B cell (primary cell): Measurements from ENCODE around the gene GASK1A. TPM values are rescaled to one million over a fixed set of nuclear protein-coding genes. Genes with fewer than 3 reads are reported as not detected.

Experiments used
- ATAC-seq: fragments of 200-7000 bp; cut with Tn5 transposase; one replicate; pipeline ENCODE4 v1.10.0; 2021; ENCODE audit warnings: low read depth, mild to moderate bottlenecking, moderate number of reproducible peaks, moderate library complexity
- CTCF ChIA-PET: fragments of 350-600 bp; sonication (Branson Sonifier 250); formaldehyde crosslinking; loops from one replicate; lab custom pipeline; 2021; ENCODE audit warnings: antibody characterized with exemption, inconsistent platforms; lab: Charles Lee
- POLR2A ChIA-PET: fragments of 350-600 bp; sonication (Branson Sonifier 250); formaldehyde crosslinking; loops from one replicate; lab custom pipeline; 2021; ENCODE audit warnings: antibody characterized with exemption; lab: Charles Lee
- DNase-seq: peaks from one replicate; pipeline ENCODE4 v3.0.0; 2013
- H2AFZ ChIP-seq: 2 replicates; pipeline ENCODE4 v1.6.1; 2012; ENCODE audit warnings: mild to moderate bottlenecking, low read depth, low read length; ENCODE audit not compliant: insufficient read depth, poor library complexity, severe bottlenecking
- H3K27ac ChIP-seq, 2 donors: 1 replicate in 1 of 2; 2 replicates in 1 of 2; pipeline ENCODE4 v1.5.1; 2012 to 2013; ENCODE audit warnings: low read length in 2 of 2, mild to moderate bottlenecking in 2 of 2, moderate library complexity in 1 of 2
- H3K27me3 ChIP-seq, 4 experiments: fragments of 200-600 bp in 1 of 4; sonication (generic) in 1 of 4; replicated peaks in 1 of 4; 1 replicate in 2 of 4; 2 replicates in 2 of 4; pipeline versions ENCODE4 v1.6.1 to v1.7.0; 2013 to 2016; ENCODE audit warnings: low read length in 3 of 4, mild to moderate bottlenecking in 2 of 4, mixed read lengths in 1 of 4, moderate library complexity in 1 of 4; ENCODE audit not compliant: insufficient read depth in 4 of 4, control insufficient read depth in 3 of 4; ENCODE audit errors: control extremely low read depth in 1 of 4
- H3K36me3 ChIP-seq, 2 experiments: replicated peaks in 1 of 2; 1 replicate in 1 of 2; 2 replicates in 1 of 2; pipeline versions ENCODE4 v1.6.1 to v1.7.1; 2013; ENCODE audit warnings: low read length in 1 of 2; ENCODE audit not compliant: insufficient read depth in 2 of 2, control insufficient read depth in 1 of 2; ENCODE audit errors: control extremely low read depth in 1 of 2, extremely low read depth in 1 of 2
- H3K4me1 ChIP-seq, 2 donors: fragments of 200-600 bp in 1 of 2; sonication (generic) in 1 of 2; 1 replicate in 1 of 2; 2 replicates in 1 of 2; pipeline versions ENCODE4 v1.5.1 to v1.6.1; 2013 to 2017; ENCODE audit warnings: low read length in 2 of 2; ENCODE audit not compliant: control insufficient read depth in 2 of 2, insufficient read depth in 2 of 2
- H3K4me2 ChIP-seq: replicated peaks from 2 replicates; pipeline ENCODE3; 2012; ENCODE audit warnings: mild to moderate bottlenecking, low read depth, low read length; ENCODE audit not compliant: poor library complexity, severe bottlenecking
- H3K4me3 ChIP-seq, 5 experiments: fragments of 200-600 bp in 1 of 5; sonication (generic) in 1 of 5; 1 replicate in 3 of 5; 2 replicates in 2 of 5; pipeline versions ENCODE4 v1.5.1 to v1.7.0; 2011 to 2016; ENCODE audit warnings: low read length in 4 of 5, mild to moderate bottlenecking in 4 of 5, low read depth in 2 of 5, control low read depth in 1 of 5, moderate library complexity in 1 of 5; ENCODE audit not compliant: insufficient read depth in 1 of 5; ENCODE audit errors: control extremely low read depth in 1 of 5, extremely low read depth in 1 of 5
- H3K79me2 ChIP-seq: fragments of 200-600 bp; sonication (generic); one replicate; pipeline ENCODE4 v1.6.0; 2016; ENCODE audit warnings: low read length; ENCODE audit not compliant: control insufficient read depth, insufficient read depth
- H3K9ac ChIP-seq: fragments of 200-600 bp; sonication (generic); 2 replicates; pipeline ENCODE4 v1.6.1; 2017; ENCODE audit warnings: mild to moderate bottlenecking, low read length, moderate library complexity
- H3K9me3 ChIP-seq, 3 donors: one replicate each; pipeline versions ENCODE4 v1.6.1 to v1.7.1; 2013; ENCODE audit warnings: low read length in 2 of 3; ENCODE audit not compliant: control insufficient read depth in 2 of 3, insufficient read depth in 1 of 3; ENCODE audit errors: control extremely low read depth in 1 of 3
- H4K20me1 ChIP-seq: 2 replicates; pipeline ENCODE4 v1.6.0; 2012; ENCODE audit warnings: mild to moderate bottlenecking, low read length; ENCODE audit not compliant: insufficient read depth, control insufficient read depth, poor library complexity, severe bottlenecking
- H3K27ac Mint-ChIP-seq: one replicate; pipeline ENCODE4 v1.8.0; 2021; ENCODE audit warnings: mixed read lengths
- H3K27me3 Mint-ChIP-seq: one replicate; pipeline ENCODE4 v1.8.0; 2021; ENCODE audit warnings: mixed read lengths
- H3K4me1 Mint-ChIP-seq: one replicate; pipeline ENCODE4 v1.8.0; 2021; ENCODE audit warnings: mixed read lengths
- H3K4me3 Mint-ChIP-seq: one replicate; pipeline ENCODE4 v1.8.0; 2021; ENCODE audit warnings: mixed read lengths
- H3K9me3 Mint-ChIP-seq: one replicate; pipeline ENCODE4 v1.8.0; 2022; ENCODE audit warnings: mixed read lengths; ENCODE audit not compliant: insufficient read depth
- CTCF ChIP-seq: fragments of 200-600 bp; IDR thresholded peaks from one replicate; pipeline ENCODE4 v1.8.0; 2022; ENCODE audit warnings: antibody characterized with exemption, mild to moderate bottlenecking
- EZH2 ChIP-seq: IDR thresholded peaks from 2 replicates; pipeline ENCODE4 v1.6.1; 2012; ENCODE audit warnings: borderline replicate concordance, low read depth, mild to moderate bottlenecking, moderate library complexity, low read length; ENCODE audit not compliant: insufficient read depth, poor library complexity, severe bottlenecking
- WGBS: methylation state at CpG from one replicate; pipeline ENCODE4 v1.1.5; 2013; ENCODE audit warnings: missing lambda C conversion rate; ENCODE audit not compliant: insufficient coverage; 5-methylcytosine and 5-hydroxymethylcytosine counted together
- intact Hi-C: fragments of 100-400 bp; cut with micrococcal nuclease; formaldehyde crosslinking; loops from one replicate; pipeline ENCODE4 v1.10.0; 2022
- polyA plus RNA-seq: library from polyadenylated mRNA; depleted of rRNA; stranded (reverse); fragments of >200 nt; gene quantifications from 2 replicates; pipeline ENCODE4 v1.2.3, GENCODE V29; 2012
- total RNA-seq, 2 donors: library from RNA; stranded (reverse); fragments of 120-200 nt in 1 of 2; gene quantifications; 1 replicate in 1 of 2; 2 replicates in 1 of 2; pipeline versions ENCODE4 v1.2.3 to v1.2.4, GENCODE V29; 2013 to 2022

GASK1A gene
- total and polyA plus RNA-seq, 2 donors (not counting 1 experiment from before 2014, with no cell fraction given) = not detected

- Histone ChIP-seq H3K79me2 (no peaks in the 10 kb centered on the region), H3K27me3 (no peaks in the 10 kb centered on the region), H3K27ac (no peak overlapping the region), H3K9me3 (peaks cover 2 to 22% (median 16%) of the 10 kb centered on the region in 3 donors), H3K4me2 (no peak overlapping the region), H3K9ac (no peak overlapping the region), H3K4me1 (no peaks in the 10 kb centered on the region), H3K36me3 (no peaks in the 10 kb centered on the region), H2AFZ (no peak overlapping the region), H3K4me3 (no peak overlapping the region), H4K20me1 (no peaks in the 10 kb centered on the region)
- Mint-ChIP-seq H3K27ac (no peak overlapping the region), H3K9me3 (peaks cover 6% of the 10 kb centered on the region), H3K4me1 (no peaks in the 10 kb centered on the region), H3K4me3 (no peak overlapping the region), H3K27me3 (peaks cover 10% of the 10 kb centered on the region)
- TF ChIP-seq EZH2 = no peak
- no peak for TF ChIP-seq CTCF
- whole genome bisulfite sequencing = 100% methylated on average over 1 of the region's 2 CpGs
- DNase-seq (no peak), ATAC-seq (no peak)
- CTCF ChIA-PET = no interaction called here
- POLR2A ChIA-PET = no interaction called here
- intact Hi-C loops = loop anchor here (5.0 kb wide), 1 partner anchor 401 kb away; no protein-coding TSS in a partner anchor
Observed at GRCh38 chr3:43041517-43041916, 62.4 kb downstream of the GASK1A start.

- H2AFZ ChIP-seq = no peak overlapping the region
- H3K27me3 ChIP-seq = peaks cover 0 to 3% (median 0%) of the 10 kb centered on the region in 4 experiments
- WGBS = 88% methylated on average over 3 of the region's 3 CpGs
- intact Hi-C loops = loop anchor here (5.0 kb wide), 1 partner anchor 399 kb away; no protein-coding TSS in a partner anchor
- no peaks in the 10 kb centered on the region for H3K4me1 Mint-ChIP-seq
- DNase-seq = no peak
- H3K4me3 Mint-ChIP-seq = no peak overlapping the region
- H3K9me3 ChIP-seq = peaks cover 2 to 29% (median 16%) of the 10 kb centered on the region in 3 donors
- H3K9ac ChIP-seq = no peak overlapping the region
- H3K36me3 ChIP-seq = no peaks in the 10 kb centered on the region
- no peaks in the 10 kb centered on the region for H3K79me2 ChIP-seq
- no peak for TF ChIP-seq CTCF
- no peak for TF ChIP-seq EZH2
- no peak overlapping the region for H3K4me2 ChIP-seq
- no peak overlapping the region for H3K4me3 ChIP-seq
- CTCF ChIA-PET = no interaction called here
- no peaks in the 10 kb centered on the region for H4K20me1 ChIP-seq
- POLR2A ChIA-PET = no interaction called here
- peaks cover 6% of the 10 kb centered on the region for H3K9me3 Mint-ChIP-seq
- ATAC-seq = no peak
- no peak overlapping the region for H3K27ac ChIP-seq
- H3K4me1 ChIP-seq = no peaks in the 10 kb centered on the region
- H3K27me3 Mint-ChIP-seq = peaks cover 15% of the 10 kb centered on the region
- no peak overlapping the region for H3K27ac Mint-ChIP-seq
Observed at GRCh38 chr3:43043071-43043766, 64.1 kb downstream of the GASK1A start.
